ENCODE results near the gene FAM163A. TPM values are rescaled to one million over a fixed set of nuclear protein-coding genes. Genes with fewer than 3 reads are reported as not detected.
A peak's percentile ranks its signal among the peaks of the same experiment; 100 is the strongest.

FAM163A gene
- total and polyA plus RNA-seq, 9 of the 15 experiments (the other 6 are each of a cell fraction or from before 2014, with no cell fraction given) = not detected

- TF ChIP-seq KLF10 (CRISPR knock-in tag; IDR thresholded peaks at IDR 0.05) (no peak), SRSF7 (optimal IDR thresholded peaks at IDR 0.05; ENCODE audit: low read depth, low read length) (no peak), EGR1 (conservative IDR thresholded peaks at IDR 0.05) (no peak), MYBL2 (IDR thresholded peaks at IDR 0.05; ENCODE audit: low read depth) (no peak), MYBL2 (CRISPR knock-in tag; IDR thresholded peaks at IDR 0.05; ENCODE audit: borderline replicate concordance) (no peak), BACH1 (tag; IDR thresholded peaks at IDR 0.05) (no peak), RFX1 (IDR thresholded peaks at IDR 0.05) (peak; percentile 19; the same call in 1 of the 2 replicates), SMAD3 (CRISPR knock-in tag; conservative IDR thresholded peaks at IDR 0.05) (no peak), ZFX (CRISPR knock-in tag; IDR thresholded peaks at IDR 0.05) (no peak)
- no peak overlapping the region for H3K4me2 ChIP-seq (ENCODE audit: insufficient read depth, low read length)
- no TSS peak for BruUV-seq (replicated peaks)
- in situ Hi-C loops (cut with MboI) = no loop called here
- H3K4me1 ChIP-seq (replicated peaks in 1 of 2; ENCODE audit: control insufficient read depth in 2 of 2, insufficient read depth in 2 of 2, low read length in 2 of 2) = no peaks in the 10 kb centered on the region
- H3K9ac ChIP-seq (ENCODE audit: insufficient read depth in 1 of 2, low read depth in 2 of 2, low read length in 2 of 2) = no peak overlapping the region
- H2AFZ ChIP-seq (ENCODE audit: low read depth, low read length) = no peak overlapping the region
- ChIA-PET POLR2A (interaction anchor here (0.5 to 1.4 kb wide), 5 partner anchors 14 to 495 kb away, joined by 3 to 6 read pairs (median 3); no protein-coding TSS in a partner anchor), CTCF (ENCODE audit: low intra/inter-chr PET ratio) (no interaction called here)
- H3K4me3 ChIP-seq = no peak overlapping the region
- peaks cover 61% of the 10 kb centered on the region for H3K36me3 ChIP-seq (ENCODE audit: control insufficient read depth, insufficient read depth, low read length)
- H3K79me2 ChIP-seq (ENCODE audit: control insufficient read depth, insufficient read depth, low read length) = peaks cover 20% of the 10 kb centered on the region; the same call in 2 of the 3 replicates
- H3K27me3 ChIP-seq (ENCODE audit: control insufficient read depth in 2 of 2, insufficient read depth in 2 of 2, low read length in 2 of 2) = no peaks in the 10 kb centered on the region
- ATAC-seq (no peak), DNase-seq (ENCODE audit: extremely low read depth in 1 of 4, low spot score in 3 of 4) (no peak), FAIRE-seq (no peak)
- no peaks in the 10 kb centered on the region for H4K20me1 ChIP-seq (replicated peaks; ENCODE audit: control insufficient read depth, insufficient read depth, low read length)
- intact Hi-C loops (cut with micrococcal nuclease) = no loop called here
- H3K27ac ChIP-seq (ENCODE audit: extremely low read depth, low read depth, low read length) = no peak overlapping the region
- H3K9me1 ChIP-seq (ENCODE audit: control insufficient read depth, insufficient read depth, low read length) = no peaks in the 10 kb centered on the region
- H3K9me3 ChIP-seq (replicated peaks; ENCODE audit: control insufficient read depth, insufficient read depth, low read depth, low read length) = no peaks in the 10 kb centered on the region
- 92% methylated on average over 3 of the region's 3 CpGs for WGBS (ENCODE audit: insufficient coverage, low coverage, missing lambda C conversion rate)
These were observed 117.6 kb downstream of the FAM163A start for GRCh38 chr1:179860652-179861051.
